A549 (cell line): Measurements from ENCODE around the gene KRT73. TPM values are rescaled to one million over a fixed set of nuclear protein-coding genes. Genes with fewer than 3 reads are reported as not detected.

Source experiments
- ATAC-seq, 2 experiments: fragments of 200-7000 bp in 1 of 2; fragments of >200 bp in 1 of 2; cut with Nextera tagmentation in 1 of 2; cut with Tn5 transposase in 1 of 2; 3 replicates each; pipeline versions ENCODE4 v1.8.0 to v1.9.1; 2018 to 2020; ENCODE audit warnings: mild to moderate bottlenecking in 1 of 2, moderate library complexity in 1 of 2
- CTCF ChIA-PET: fragments of 300-600 bp; sonication (Branson Sonifier 250); formaldehyde crosslinking; extraction: SDS; loops from one replicate; lab custom pipeline; 2021; ENCODE audit warnings: antibody characterized with exemption, inconsistent platforms; lab: Yijun Ruan, JAX
- POLR2A ChIA-PET: fragments of 350-600 bp; formaldehyde crosslinking; extraction: SDS; loops from one replicate; lab custom pipeline; 2021; ENCODE audit warnings: antibody characterized with exemption, inconsistent platforms; lab: Yijun Ruan, JAX
- DNase-seq, 2 experiments: peaks; one replicate each; pipeline versions ENCODE4 v3.0.0 to v3.0.0-alpha.2; 2011 to 2016; ENCODE audit warnings: low read depth in 1 of 2, low spot score in 1 of 2
- FAIRE-seq: peaks from 2 replicates; lab custom pipeline; 2011; peaks lifted over from hg19 to GRCh38; lab: Jason Lieb, UNC
- H3K27ac ChIP-seq, 2 experiments: fragments of >200 bp; sonication (Bioruptor Twin); formaldehyde crosslinking; 3 replicates each; pipeline ENCODE4 v1.5.1; 2016 to 2017
- H3K4me1 ChIP-seq: fragments of >200 bp; sonication (Bioruptor Twin); formaldehyde crosslinking; 3 replicates; pipeline ENCODE4 v1.6.1; 2016
- H3K4me2 ChIP-seq: fragments of >200 bp; sonication (Bioruptor Twin); formaldehyde crosslinking; 3 replicates; pipeline ENCODE4 v1.6.1; 2016
- H3K4me3 ChIP-seq: fragments of >200 bp; sonication (Bioruptor Twin); formaldehyde crosslinking; 3 replicates; pipeline ENCODE4 v1.5.1; 2016
- H3K9me3 ChIP-seq: fragments of >200 bp; sonication (Bioruptor Twin); formaldehyde crosslinking; 3 replicates; pipeline ENCODE4 v1.6.1; 2016
- BHLHE40 ChIP-seq: IDR thresholded peaks from 2 replicates; pipeline ENCODE4 v1.6.1; 2012; ENCODE audit warnings: low read depth, low read length, inconsistent platforms
- CHD4 ChIP-seq: fragments of 200-600 bp; sonication (generic); IDR thresholded peaks from 2 replicates; pipeline ENCODE4 v1.6.1; 2016; ENCODE audit warnings: antibody characterized with exemption, mild to moderate bottlenecking, borderline replicate concordance
- EHMT2 ChIP-seq: fragments of 200-600 bp; sonication (generic); IDR thresholded peaks from 2 replicates; pipeline ENCODE4 v1.6.1; 2016; ENCODE audit warnings: antibody characterized with exemption, low read depth, mild to moderate bottlenecking, moderate library complexity
- ESRRA ChIP-seq: fragments of 150-350 bp; IDR thresholded peaks from 2 replicates; pipeline ENCODE4 v1.6.1; 2014; ENCODE audit warnings: mild to moderate bottlenecking, low read length, borderline replicate concordance
- FOSL2 ChIP-seq, 2 experiments: fragments of 450-650 bp in 1 of 2; fragments of >200 bp in 1 of 2; sonication (Bioruptor Twin) in 1 of 2; formaldehyde crosslinking; IDR thresholded peaks; 2 replicates each; pipeline versions ENCODE4 v1.5.0 to v1.6.1; 2016 to 2020; ENCODE audit warnings: mild to moderate bottlenecking in 1 of 2, moderate library complexity in 1 of 2
- HOXA7 ChIP-seq: fragments of 250-450 bp; sonication (Bioruptor Pico); IDR thresholded peaks from 2 replicates; pipeline ENCODE4 v1.5.0; 2020; ENCODE audit warnings: mild to moderate bottlenecking, moderate library complexity
- HOXB13 ChIP-seq: fragments of 250-450 bp; sonication (Bioruptor Pico); IDR thresholded peaks from 2 replicates; pipeline ENCODE4 v1.5.0; 2020; ENCODE audit warnings: low read depth, mild to moderate bottlenecking, moderate library complexity
- HOXB5 ChIP-seq: fragments of 250-450 bp; sonication (Bioruptor Pico); IDR thresholded peaks from 2 replicates; pipeline ENCODE4 v1.5.0; 2020; ENCODE audit warnings: mild to moderate bottlenecking, moderate library complexity
- MAFK ChIP-seq: fragments of 450-650 bp; IDR thresholded peaks from 2 replicates; pipeline ENCODE4 v1.6.1; 2014; ENCODE audit not compliant: partially characterized antibody
- MYC ChIP-seq: IDR thresholded peaks from 2 replicates; pipeline ENCODE4 v1.6.1; 2012; ENCODE audit warnings: mild to moderate bottlenecking, inconsistent platforms, low read length, improper control_type of control experiment, borderline replicate concordance
- RNF2 ChIP-seq: fragments of 200-600 bp; sonication (generic); IDR thresholded peaks from 2 replicates; pipeline ENCODE4 v1.6.1; 2016; ENCODE audit warnings: low read depth, mild to moderate bottlenecking, antibody characterized with exemption, moderate library complexity, borderline replicate concordance
- SMC3 ChIP-seq: fragments of >200 bp; sonication (Bioruptor Twin); formaldehyde crosslinking; IDR thresholded peaks from 3 replicates; pipeline ENCODE4 v1.6.1; 2018; ENCODE audit warnings: inconsistent platforms
- SREBF2 ChIP-seq: fragments of 450-650 bp; IDR thresholded peaks from 2 replicates; pipeline ENCODE4 v1.6.1; 2014; ENCODE audit warnings: mild to moderate bottlenecking, moderate library complexity
- TFCP2L1 ChIP-seq: fragments of 250-450 bp; sonication (Bioruptor Pico); IDR thresholded peaks from 2 replicates; pipeline ENCODE4 v1.5.0; 2021; ENCODE audit warnings: mild to moderate bottlenecking
- ZC3H11A ChIP-seq: fragments of 450-650 bp; IDR thresholded peaks from 2 replicates; pipeline ENCODE4 v1.6.1; 2014; ENCODE audit warnings: antibody characterized with exemption, mild to moderate bottlenecking
- ZFP36 ChIP-seq: fragments of 450-650 bp; IDR thresholded peaks from 2 replicates; pipeline ENCODE4 v1.6.1; 2014; ENCODE audit warnings: borderline replicate concordance; ENCODE audit not compliant: partially characterized antibody
- ZNF302 ChIP-seq: fragments of 250-450 bp; sonication (Bioruptor Pico); IDR thresholded peaks from 2 replicates; pipeline ENCODE4 v1.9.0; 2021; ENCODE audit warnings: inconsistent platforms, mild to moderate bottlenecking, moderate library complexity
- ZSCAN20 ChIP-seq: fragments of 250-450 bp; sonication (Bioruptor Pico); IDR thresholded peaks from 2 replicates; pipeline ENCODE4 v1.8.0; 2022; ENCODE audit warnings: mild to moderate bottlenecking, moderate library complexity
- WGBS: methylation state at CpG from one replicate; pipeline ENCODE4 v1.1.6; 2017; ENCODE audit errors: missing lambda C conversion rate; 5-methylcytosine and 5-hydroxymethylcytosine counted together
- polyA plus RNA-seq, 4 experiments: library from polyadenylated mRNA; depleted of rRNA in 3 of 4; stranded (reverse); fragments of >200 nt; fragmentation: RNase III in 1 of 4; extraction: RNeasy Plus Mini Kit Qiagen cat#74134 plus additional on column Dnase treatment in 1 of 4; gene quantifications; 2 replicates in 3 of 4; 3 replicates in 1 of 4; pipeline ENCODE4 v1.2.3, GENCODE V29; 2011 to 2017
- TF ChIP-seq, protein P1 (sequence below): fragments of 250-450 bp; sonication (Bioruptor Pico); IDR thresholded peaks from 2 replicates; pipeline ENCODE4 v1.5.0; 2021; ENCODE audit warnings: mild to moderate bottlenecking, moderate library complexity, borderline replicate concordance
- TF ChIP-seq, protein P2 (sequence below): fragments of >200 bp; sonication (Bioruptor Twin); formaldehyde crosslinking; IDR thresholded peaks from 3 replicates; pipeline ENCODE4 v1.6.1; 2016
- TF ChIP-seq, protein P3 (sequence below): IDR thresholded peaks from 2 replicates; pipeline ENCODE4 v1.6.1; 2012; ENCODE audit warnings: low read depth, borderline replicate concordance
- TF ChIP-seq, protein P4 (sequence below): fragments of >200 bp; sonication (Bioruptor Twin); formaldehyde crosslinking; IDR thresholded peaks from 2 replicates; pipeline ENCODE4 v1.6.1; 2016
- TF ChIP-seq, protein P5 (sequence below): fragments of 450-650 bp; IDR thresholded peaks from 2 replicates; pipeline ENCODE4 v1.6.1; 2014; ENCODE audit warnings: antibody characterized with exemption
- TF ChIP-seq, protein P6 (sequence below): fragments of 150-350 bp; IDR thresholded peaks from 2 replicates; pipeline ENCODE4 v1.6.1; 2014; ENCODE audit warnings: low read depth, mild to moderate bottlenecking, low read length
- TF ChIP-seq, protein P7 (sequence below): IDR thresholded peaks from 2 replicates; pipeline ENCODE4 v1.6.1; 2012

The KRT73 gene
- polyA plus RNA-seq, 2 of the 4 experiments (the other 2 are of a cell fraction), result not detected

DNA sequence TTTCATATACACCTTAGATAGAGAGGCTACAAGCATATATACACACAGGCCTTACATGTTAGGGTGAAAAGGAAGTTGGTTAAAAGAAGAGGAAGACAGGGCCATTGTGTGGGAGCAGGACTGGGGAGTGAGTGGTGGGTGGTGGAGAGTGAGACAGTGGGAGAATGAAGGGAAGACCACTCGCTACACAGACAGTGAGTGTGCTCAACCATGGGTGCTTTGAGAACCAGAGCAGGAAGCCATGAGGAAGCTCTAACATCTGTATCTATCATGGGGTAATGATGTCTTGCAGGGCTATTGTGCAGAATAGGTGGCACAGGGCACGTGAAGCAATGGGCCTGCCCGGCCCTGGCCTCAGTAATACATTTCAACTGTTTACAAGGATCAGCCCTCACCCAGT lies 33.3 kb downstream of the KRT73 start:
- Histone ChIP-seq H3K4me1 (peaks cover 24% of the 10 kb centered on the region), H3K9me3 (no peaks in the 10 kb centered on the region), H3K4me3 (no peak overlapping the region), H3K4me2 (no peak overlapping the region), H3K27ac (no peak overlapping the region)
- FAIRE-seq, result no peak
- no peak for ATAC-seq
- WGBS, result 48% methylated on average over 3 of the region's 3 CpGs
- TF ChIP-seq ZSCAN20 (CRISPR knock-in tag), result no peak
- TF ChIP-seq, protein P1, sequence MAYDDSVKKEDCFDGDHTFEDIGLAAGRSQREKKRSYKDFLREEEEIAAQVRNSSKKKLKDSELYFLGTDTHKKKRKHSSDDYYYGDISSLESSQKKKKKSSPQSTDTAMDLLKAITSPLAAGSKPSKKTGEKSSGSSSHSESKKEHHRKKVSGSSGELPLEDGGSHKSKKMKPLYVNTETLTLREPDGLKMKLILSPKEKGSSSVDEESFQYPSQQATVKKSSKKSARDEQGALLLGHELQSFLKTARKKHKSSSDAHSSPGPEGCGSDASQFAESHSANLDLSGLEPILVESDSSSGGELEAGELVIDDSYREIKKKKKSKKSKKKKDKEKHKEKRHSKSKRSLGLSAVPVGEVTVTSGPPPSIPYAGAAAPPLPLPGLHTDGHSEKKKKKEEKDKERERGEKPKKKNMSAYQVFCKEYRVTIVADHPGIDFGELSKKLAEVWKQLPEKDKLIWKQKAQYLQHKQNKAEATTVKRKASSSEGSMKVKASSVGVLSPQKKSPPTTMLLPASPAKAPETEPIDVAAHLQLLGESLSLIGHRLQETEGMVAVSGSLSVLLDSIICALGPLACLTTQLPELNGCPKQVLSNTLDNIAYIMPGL (CRISPR knock-in tag), result no peak
- no peak for TF ChIP-seq SMC3
- TF ChIP-seq CHD4, result no peak
- no peak for TF ChIP-seq ZNF302 (CRISPR knock-in tag)
- TF ChIP-seq EHMT2, result no peak
- no peak for TF ChIP-seq HOXA7
- TF ChIP-seq TFCP2L1, result no peak
- TF ChIP-seq, protein P2, sequence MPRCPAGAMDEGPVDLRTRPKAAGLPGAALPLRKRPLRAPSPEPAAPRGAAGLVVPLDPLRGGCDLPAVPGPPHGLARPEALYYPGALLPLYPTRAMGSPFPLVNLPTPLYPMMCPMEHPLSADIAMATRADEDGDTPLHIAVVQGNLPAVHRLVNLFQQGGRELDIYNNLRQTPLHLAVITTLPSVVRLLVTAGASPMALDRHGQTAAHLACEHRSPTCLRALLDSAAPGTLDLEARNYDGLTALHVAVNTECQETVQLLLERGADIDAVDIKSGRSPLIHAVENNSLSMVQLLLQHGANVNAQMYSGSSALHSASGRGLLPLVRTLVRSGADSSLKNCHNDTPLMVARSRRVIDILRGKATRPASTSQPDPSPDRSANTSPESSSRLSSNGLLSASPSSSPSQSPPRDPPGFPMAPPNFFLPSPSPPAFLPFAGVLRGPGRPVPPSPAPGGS, result no peak
- TF ChIP-seq, protein P3, sequence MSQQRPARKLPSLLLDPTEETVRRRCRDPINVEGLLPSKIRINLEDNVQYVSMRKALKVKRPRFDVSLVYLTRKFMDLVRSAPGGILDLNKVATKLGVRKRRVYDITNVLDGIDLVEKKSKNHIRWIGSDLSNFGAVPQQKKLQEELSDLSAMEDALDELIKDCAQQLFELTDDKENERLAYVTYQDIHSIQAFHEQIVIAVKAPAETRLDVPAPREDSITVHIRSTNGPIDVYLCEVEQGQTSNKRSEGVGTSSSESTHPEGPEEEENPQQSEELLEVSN, result no peak
- no peak for TF ChIP-seq SREBF2
- TF ChIP-seq, protein P4, sequence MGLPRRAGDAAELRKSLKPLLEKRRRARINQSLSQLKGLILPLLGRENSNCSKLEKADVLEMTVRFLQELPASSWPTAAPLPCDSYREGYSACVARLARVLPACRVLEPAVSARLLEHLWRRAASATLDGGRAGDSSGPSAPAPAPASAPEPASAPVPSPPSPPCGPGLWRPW, result no peak
- DNase-seq, result no peak
- CTCF ChIA-PET, result interaction anchor here (0.9 to 13.8 kb wide), 9 partner anchors 11 to 445 kb away, joined by 3 to 492 read pairs (median 5); partner anchors contain the start of gene KRT74
- POLR2A ChIA-PET, result no interaction called here

DNA sequence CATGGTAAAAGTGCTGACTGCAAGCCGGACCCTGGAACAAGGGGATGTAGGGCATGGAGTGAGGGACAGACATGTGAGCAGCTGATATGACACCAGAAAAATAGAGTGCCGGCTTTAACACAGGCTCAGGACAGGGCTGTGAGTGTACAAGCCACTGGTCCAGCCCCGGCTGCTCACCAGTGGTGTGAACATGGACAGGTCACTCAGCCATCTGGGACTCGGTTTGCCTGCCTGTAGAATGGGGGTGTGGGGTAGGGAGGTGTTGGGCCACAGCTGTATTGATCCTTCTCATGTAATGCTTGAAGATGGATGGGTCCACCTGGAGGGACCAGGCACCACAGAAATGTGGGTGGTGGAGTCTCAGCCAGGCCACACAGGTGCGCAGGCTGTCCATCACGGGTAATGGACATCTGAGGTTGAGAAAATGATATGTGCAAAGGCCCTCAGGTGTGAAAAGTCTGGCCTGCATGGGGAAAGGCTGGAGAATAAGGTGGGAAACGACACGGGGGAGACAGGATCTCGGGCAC lies 34.1 kb downstream of the KRT73 start:
- POLR2A ChIA-PET, result no interaction called here
- CTCF ChIA-PET, result interaction anchor here (0.7 to 13.8 kb wide), 21 partner anchors 9 to 444 kb away, joined by 3 to 492 read pairs (median 4); partner anchors contain the start of gene KRT74
- no peak overlapping the region for H3K27ac ChIP-seq
- DNase-seq, result no peak
- H3K4me1 ChIP-seq, result peaks cover 24% of the 10 kb centered on the region
- no peak overlapping the region for H3K4me3 ChIP-seq
- TF ChIP-seq, protein P5, sequence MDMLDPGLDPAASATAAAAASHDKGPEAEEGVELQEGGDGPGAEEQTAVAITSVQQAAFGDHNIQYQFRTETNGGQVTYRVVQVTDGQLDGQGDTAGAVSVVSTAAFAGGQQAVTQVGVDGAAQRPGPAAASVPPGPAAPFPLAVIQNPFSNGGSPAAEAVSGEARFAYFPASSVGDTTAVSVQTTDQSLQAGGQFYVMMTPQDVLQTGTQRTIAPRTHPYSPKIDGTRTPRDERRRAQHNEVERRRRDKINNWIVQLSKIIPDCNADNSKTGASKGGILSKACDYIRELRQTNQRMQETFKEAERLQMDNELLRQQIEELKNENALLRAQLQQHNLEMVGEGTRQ, result no peak
- no peak for TF ChIP-seq ESRRA
- H3K4me2 ChIP-seq, result no peak overlapping the region
- FAIRE-seq, result no peak
- WGBS, result 81% methylated on average over 9 of the region's 9 CpGs
- ATAC-seq, result no peak
- no peaks in the 10 kb centered on the region for H3K9me3 ChIP-seq

DNA sequence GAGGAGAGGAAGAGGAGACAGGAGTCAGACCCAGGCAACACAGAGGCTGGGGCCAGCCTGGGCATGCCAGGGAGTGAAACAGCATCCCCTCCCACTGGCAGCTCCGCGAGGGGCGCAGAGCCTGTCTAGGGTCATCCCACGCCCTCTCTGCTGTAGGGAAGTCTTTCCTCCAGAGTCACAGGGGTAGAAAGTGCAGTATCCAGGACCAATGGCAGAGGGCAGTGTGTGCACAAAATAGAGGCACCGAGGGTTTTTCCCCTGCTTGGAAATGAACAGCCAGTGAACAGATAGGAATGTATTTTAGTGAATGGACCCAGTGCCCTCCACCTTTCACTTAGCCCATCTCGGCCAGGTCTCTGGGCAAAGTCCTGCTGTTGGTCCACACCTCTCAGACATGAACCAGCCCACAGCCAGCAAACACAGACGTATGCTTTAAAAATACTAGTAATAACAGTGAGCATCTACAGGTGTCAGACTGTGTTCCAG lies 35.3 kb downstream of the KRT73 start:
- Histone ChIP-seq H3K4me1 (peaks cover 24% of the 10 kb centered on the region), H3K4me3 (no peak overlapping the region), H3K27ac (peak overlapping the region; percentile 43 to 82), H3K4me2 (peak overlapping the region; percentile 45), H3K9me3 (no peaks in the 10 kb centered on the region)
- DNase-seq (peak; percentile 74 to 88), ATAC-seq (peak; percentile 87 to 96), FAIRE-seq (peak; percentile 83)
- ChIA-PET POLR2A (no interaction called here), CTCF (interaction anchor here (0.6 to 13.8 kb wide), 65 partner anchors 9 to 440 kb away, joined by 3 to 492 read pairs (median 3); partner anchors contain the start of genes KRT2, KRT5 and KRT74)
- 8% methylated on average over 7 of the region's 7 CpGs for WGBS
- TF ChIP-seq HOXB5 (no peak), ZC3H11A (no peak), ZFP36 (no peak), RNF2 (no peak), MYC (no peak), ZSCAN20 (CRISPR knock-in tag) (no peak), ESRRA (no peak), MAFK (no peak), CHD4 (no peak), FOSL2 (IDR thresholded peaks at IDR 0.05) (no peak), FOSL2 (CRISPR knock-in tag; IDR thresholded peaks at IDR 0.05) (no peak), BHLHE40 (no peak), SMC3 (peak; percentile 96), HOXB13 (CRISPR knock-in tag) (no peak)
- TF ChIP-seq, protein P6, sequence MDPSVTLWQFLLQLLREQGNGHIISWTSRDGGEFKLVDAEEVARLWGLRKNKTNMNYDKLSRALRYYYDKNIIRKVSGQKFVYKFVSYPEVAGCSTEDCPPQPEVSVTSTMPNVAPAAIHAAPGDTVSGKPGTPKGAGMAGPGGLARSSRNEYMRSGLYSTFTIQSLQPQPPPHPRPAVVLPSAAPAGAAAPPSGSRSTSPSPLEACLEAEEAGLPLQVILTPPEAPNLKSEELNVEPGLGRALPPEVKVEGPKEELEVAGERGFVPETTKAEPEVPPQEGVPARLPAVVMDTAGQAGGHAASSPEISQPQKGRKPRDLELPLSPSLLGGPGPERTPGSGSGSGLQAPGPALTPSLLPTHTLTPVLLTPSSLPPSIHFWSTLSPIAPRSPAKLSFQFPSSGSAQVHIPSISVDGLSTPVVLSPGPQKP, result no peak
- TF ChIP-seq, protein P7, sequence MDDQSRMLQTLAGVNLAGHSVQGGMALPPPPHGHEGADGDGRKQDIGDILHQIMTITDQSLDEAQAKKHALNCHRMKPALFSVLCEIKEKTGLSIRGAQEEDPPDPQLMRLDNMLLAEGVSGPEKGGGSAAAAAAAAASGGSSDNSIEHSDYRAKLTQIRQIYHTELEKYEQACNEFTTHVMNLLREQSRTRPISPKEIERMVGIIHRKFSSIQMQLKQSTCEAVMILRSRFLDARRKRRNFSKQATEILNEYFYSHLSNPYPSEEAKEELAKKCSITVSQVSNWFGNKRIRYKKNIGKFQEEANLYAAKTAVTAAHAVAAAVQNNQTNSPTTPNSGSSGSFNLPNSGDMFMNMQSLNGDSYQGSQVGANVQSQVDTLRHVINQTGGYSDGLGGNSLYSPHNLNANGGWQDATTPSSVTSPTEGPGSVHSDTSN, result no peak
